HL-60 (cell line): Measurements from ENCODE around the gene DPPA5.

ENCODE experiments used
- DNase-seq, 2 experiments: peaks; one replicate each; pipeline ENCODE4 v3.0.0-alpha.2; 2010 to 2020; ENCODE audit warnings: low read depth in 1 of 2, low spot score in 1 of 2
- H3K27ac ChIP-seq: fragments of 250-450 bp; sonication (Bioruptor Pico); replicated peaks from 2 replicates; pipeline ENCODE4 v1.5.1; 2020; ENCODE audit warnings: mild to moderate bottlenecking, moderate library complexity
- H3K27me3 ChIP-seq: fragments of 250-450 bp; sonication (Bioruptor Pico); 2 replicates; pipeline ENCODE4 v1.5.1; 2021; ENCODE audit warnings: mild to moderate bottlenecking, moderate library complexity; ENCODE audit not compliant: insufficient read depth, poor library complexity, severe bottlenecking
- H3K4me3 ChIP-seq: replicated peaks from 2 replicates; pipeline ENCODE4 v1.5.1; 2011; ENCODE audit warnings: mild to moderate bottlenecking, control low read depth, low read length; ENCODE audit not compliant: insufficient read depth
- GABPA ChIP-seq: IDR thresholded peaks from 2 replicates; pipeline ENCODE4 v1.6.1; 2012; ENCODE audit warnings: low read depth
- POLR2AphosphoS5 ChIP-seq: IDR thresholded peaks from 2 replicates; pipeline ENCODE4 v1.6.1; 2012; ENCODE audit warnings: low read depth
- SPI1 ChIP-seq: IDR thresholded peaks from 2 replicates; pipeline ENCODE4 v1.6.1; 2012; ENCODE audit warnings: low read depth, mild to moderate bottlenecking, borderline replicate concordance
- TF ChIP-seq, protein P1 (sequence below): IDR thresholded peaks from one replicate; pipeline ENCODE4 v1.5.1; 2011; ENCODE audit warnings: low read length, control low read depth, inconsistent platforms; ENCODE audit not compliant: insufficient read depth
- TF ChIP-seq, protein P2 (sequence below): IDR thresholded peaks from 2 replicates; pipeline ENCODE4 v1.6.1; 2012; ENCODE audit warnings: low read depth; ENCODE audit not compliant: insufficient replicate concordance

Gene DPPA5

DNA sequence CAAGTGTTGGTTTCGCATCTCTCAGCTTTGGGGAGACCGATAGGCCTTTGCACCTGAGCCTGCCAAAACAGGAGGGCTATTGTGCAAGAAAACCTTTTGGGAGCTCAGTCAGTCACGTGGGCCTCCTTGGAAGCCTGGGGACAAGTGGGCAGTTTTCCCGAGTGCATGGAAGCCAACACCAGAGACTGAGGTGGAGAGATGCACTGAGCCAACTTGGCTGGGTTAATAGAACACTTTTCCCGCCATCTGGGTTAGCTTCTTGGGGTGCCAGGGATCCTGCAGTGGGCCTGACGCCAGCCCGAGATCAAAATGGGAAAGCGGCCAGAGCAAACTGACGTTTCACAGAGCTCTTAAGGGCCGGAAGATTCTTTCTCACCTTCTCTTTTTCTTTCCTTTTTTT, 18.4 kb upstream of the DPPA5 start:
- Histone ChIP-seq H3K27ac (no peak overlapping the region), H3K27me3 (no peaks in the 10 kb centered on the region), H3K4me3 (no peak overlapping the region)
- no peak for DNase-seq
- TF ChIP-seq SPI1 (no peak), GABPA (no peak), POLR2AphosphoS5 (no peak)
- TF ChIP-seq, protein P1, sequence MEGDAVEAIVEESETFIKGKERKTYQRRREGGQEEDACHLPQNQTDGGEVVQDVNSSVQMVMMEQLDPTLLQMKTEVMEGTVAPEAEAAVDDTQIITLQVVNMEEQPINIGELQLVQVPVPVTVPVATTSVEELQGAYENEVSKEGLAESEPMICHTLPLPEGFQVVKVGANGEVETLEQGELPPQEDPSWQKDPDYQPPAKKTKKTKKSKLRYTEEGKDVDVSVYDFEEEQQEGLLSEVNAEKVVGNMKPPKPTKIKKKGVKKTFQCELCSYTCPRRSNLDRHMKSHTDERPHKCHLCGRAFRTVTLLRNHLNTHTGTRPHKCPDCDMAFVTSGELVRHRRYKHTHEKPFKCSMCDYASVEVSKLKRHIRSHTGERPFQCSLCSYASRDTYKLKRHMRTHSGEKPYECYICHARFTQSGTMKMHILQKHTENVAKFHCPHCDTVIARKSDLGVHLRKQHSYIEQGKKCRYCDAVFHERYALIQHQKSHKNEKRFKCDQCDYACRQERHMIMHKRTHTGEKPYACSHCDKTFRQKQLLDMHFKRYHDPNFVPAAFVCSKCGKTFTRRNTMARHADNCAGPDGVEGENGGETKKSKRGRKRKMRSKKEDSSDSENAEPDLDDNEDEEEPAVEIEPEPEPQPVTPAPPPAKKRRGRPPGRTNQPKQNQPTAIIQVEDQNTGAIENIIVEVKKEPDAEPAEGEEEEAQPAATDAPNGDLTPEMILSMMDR: no peak
- TF ChIP-seq, protein P2, sequence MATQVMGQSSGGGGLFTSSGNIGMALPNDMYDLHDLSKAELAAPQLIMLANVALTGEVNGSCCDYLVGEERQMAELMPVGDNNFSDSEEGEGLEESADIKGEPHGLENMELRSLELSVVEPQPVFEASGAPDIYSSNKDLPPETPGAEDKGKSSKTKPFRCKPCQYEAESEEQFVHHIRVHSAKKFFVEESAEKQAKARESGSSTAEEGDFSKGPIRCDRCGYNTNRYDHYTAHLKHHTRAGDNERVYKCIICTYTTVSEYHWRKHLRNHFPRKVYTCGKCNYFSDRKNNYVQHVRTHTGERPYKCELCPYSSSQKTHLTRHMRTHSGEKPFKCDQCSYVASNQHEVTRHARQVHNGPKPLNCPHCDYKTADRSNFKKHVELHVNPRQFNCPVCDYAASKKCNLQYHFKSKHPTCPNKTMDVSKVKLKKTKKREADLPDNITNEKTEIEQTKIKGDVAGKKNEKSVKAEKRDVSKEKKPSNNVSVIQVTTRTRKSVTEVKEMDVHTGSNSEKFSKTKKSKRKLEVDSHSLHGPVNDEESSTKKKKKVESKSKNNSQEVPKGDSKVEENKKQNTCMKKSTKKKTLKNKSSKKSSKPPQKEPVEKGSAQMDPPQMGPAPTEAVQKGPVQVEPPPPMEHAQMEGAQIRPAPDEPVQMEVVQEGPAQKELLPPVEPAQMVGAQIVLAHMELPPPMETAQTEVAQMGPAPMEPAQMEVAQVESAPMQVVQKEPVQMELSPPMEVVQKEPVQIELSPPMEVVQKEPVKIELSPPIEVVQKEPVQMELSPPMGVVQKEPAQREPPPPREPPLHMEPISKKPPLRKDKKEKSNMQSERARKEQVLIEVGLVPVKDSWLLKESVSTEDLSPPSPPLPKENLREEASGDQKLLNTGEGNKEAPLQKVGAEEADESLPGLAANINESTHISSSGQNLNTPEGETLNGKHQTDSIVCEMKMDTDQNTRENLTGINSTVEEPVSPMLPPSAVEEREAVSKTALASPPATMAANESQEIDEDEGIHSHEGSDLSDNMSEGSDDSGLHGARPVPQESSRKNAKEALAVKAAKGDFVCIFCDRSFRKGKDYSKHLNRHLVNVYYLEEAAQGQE: no peak

DNA sequence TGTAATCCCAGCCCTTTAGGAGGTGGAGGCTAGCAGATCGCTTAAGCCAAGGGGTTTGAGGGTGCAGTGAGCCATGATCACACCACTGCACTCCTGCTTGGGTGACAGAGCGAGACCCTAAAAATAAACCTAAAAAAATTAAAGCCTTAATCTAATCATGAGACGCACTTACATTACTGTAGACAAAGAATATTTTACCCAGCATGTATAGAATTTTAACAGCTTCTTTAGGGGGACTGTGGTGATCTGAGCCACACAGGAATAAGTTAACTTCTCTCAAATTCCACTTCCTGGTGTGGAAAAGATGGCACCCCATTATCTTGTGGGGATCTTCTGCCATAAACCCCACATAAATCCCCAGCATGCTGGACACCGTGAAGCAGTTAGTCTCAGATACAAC, 17.9 kb upstream of the DPPA5 start:
- DNase-seq: no peak
- Histone ChIP-seq H3K27ac (no peak overlapping the region), H3K27me3 (no peaks in the 10 kb centered on the region), H3K4me3 (no peak overlapping the region)
- no peak for TF ChIP-seq SPI1
- TF ChIP-seq, protein P1: no peak
- TF ChIP-seq, protein P2: no peak

DNA sequence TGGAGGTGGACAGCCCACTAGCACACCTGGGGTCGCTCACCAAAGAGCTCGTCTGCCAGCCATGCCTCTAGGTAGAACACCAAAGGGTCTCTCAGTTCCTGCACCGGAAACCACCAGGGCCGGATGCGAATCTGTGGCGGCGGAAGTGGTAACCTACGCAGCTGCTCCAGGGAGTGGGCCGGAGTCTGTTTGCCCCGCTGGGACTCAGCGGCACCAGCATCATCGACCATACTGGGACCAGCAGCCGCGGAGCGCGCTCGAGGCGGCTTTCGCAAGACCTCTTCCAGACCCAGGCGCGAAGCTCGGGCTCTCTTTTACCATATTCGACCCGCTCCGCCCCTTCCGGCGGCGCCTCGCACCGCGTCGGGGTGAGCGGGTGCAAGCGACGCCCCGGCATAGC, 15.5 kb upstream of the DPPA5 start, which contains the start of gene OOEP:
Gene OOEP (minus strand): TSS at position 335 of the 400 bp plus-strand sequence. CDS start 105 bp downstream, at position 230.
- Histone ChIP-seq H3K27me3 (no peaks in the 10 kb centered on the region), H3K4me3 (no peak within 1 kb of the TSS), H3K27ac (no peak within 1 kb of the TSS)
- DNase-seq: no peak
- TF ChIP-seq, protein P1: no peak
- TF ChIP-seq SPI1: no peak
- TF ChIP-seq GABPA: no peak
- no peak for TF ChIP-seq POLR2AphosphoS5
- TF ChIP-seq, protein P2: no peak
